ENCODE results near the gene CFTR.

The CFTR gene

GRCh38 chr7:117654780-117655179, 175.0 kb downstream of the CFTR start:
- H3K27ac ChIP-seq (ENCODE audit: low read depth, low read length) = no peak overlapping the region
- H3K9me3 ChIP-seq (ENCODE audit: insufficient read depth, low read length) = no peaks in the 10 kb centered on the region
- H3K4me3 ChIP-seq (ENCODE audit: insufficient read depth, low read length, poor library complexity, severe bottlenecking) = no peak overlapping the region
- no peak overlapping the region for H3K4me2 ChIP-seq (ENCODE audit: low read depth, low read length, poor library complexity, severe bottlenecking)
- H4K20me1 ChIP-seq (ENCODE audit: low read depth, low read length) = no peaks in the 10 kb centered on the region
- no peaks in the 10 kb centered on the region for H3K79me2 ChIP-seq (ENCODE audit: insufficient read depth, low read length)
- no peak overlapping the region for H2AFZ ChIP-seq (ENCODE audit: low read depth, low read length, severe bottlenecking)
- H3K36me3 ChIP-seq (ENCODE audit: low read length) = no peaks in the 10 kb centered on the region
- no peaks in the 10 kb centered on the region for H3F3A ChIP-seq (ENCODE audit: insufficient read depth)
- H3K9me2 ChIP-seq (replicated peaks; ENCODE audit: insufficient read depth, low read length) = no peaks in the 10 kb centered on the region
- no peaks in the 10 kb centered on the region for H3K27me3 ChIP-seq (ENCODE audit: low read length)
- TF ChIP-seq EZH2phosphoT487 (conservative IDR thresholded peaks at IDR 0.05; ENCODE audit: low read length) (no peak), CTCF (IDR thresholded peaks at IDR 0.05; ENCODE audit: insufficient read depth, low read length, poor library complexity, severe bottlenecking) (no peak)
- H3K9ac ChIP-seq (ENCODE audit: low read length) = no peak overlapping the region

GRCh38 chr7:117656806-117657205, 177.0 kb downstream of the CFTR start:
- no peak overlapping the region for H3K4me2 ChIP-seq (ENCODE audit: low read depth, low read length, poor library complexity, severe bottlenecking)
- H3K4me3 ChIP-seq (ENCODE audit: insufficient read depth, low read length, poor library complexity, severe bottlenecking) = no peak overlapping the region
- no peaks in the 10 kb centered on the region for H4K20me1 ChIP-seq (ENCODE audit: low read depth, low read length)
- no peak overlapping the region for H3K27ac ChIP-seq (ENCODE audit: low read depth, low read length)
- H3F3A ChIP-seq (ENCODE audit: insufficient read depth) = no peaks in the 10 kb centered on the region
- no peaks in the 10 kb centered on the region for H3K9me3 ChIP-seq (ENCODE audit: insufficient read depth, low read length)
- no peaks in the 10 kb centered on the region for H3K36me3 ChIP-seq (ENCODE audit: low read length)
- H3K79me2 ChIP-seq (ENCODE audit: insufficient read depth, low read length) = no peaks in the 10 kb centered on the region
- TF ChIP-seq EZH2phosphoT487 (conservative IDR thresholded peaks at IDR 0.05; ENCODE audit: low read length) = no peak
- TF ChIP-seq CTCF (IDR thresholded peaks at IDR 0.05; ENCODE audit: insufficient read depth, low read length, poor library complexity, severe bottlenecking) = no peak
- H3K27me3 ChIP-seq (ENCODE audit: low read length) = no peaks in the 10 kb centered on the region
- no peak overlapping the region for H2AFZ ChIP-seq (ENCODE audit: low read depth, low read length, severe bottlenecking)
- no peaks in the 10 kb centered on the region for H3K9me2 ChIP-seq (replicated peaks; ENCODE audit: insufficient read depth, low read length)
- no peak overlapping the region for H3K9ac ChIP-seq (ENCODE audit: low read length)

- H3K9ac ChIP-seq (ENCODE audit: low read length) = no peak overlapping the region
- no peaks in the 10 kb centered on the region for H4K20me1 ChIP-seq (ENCODE audit: low read depth, low read length)
- H3K4me3 ChIP-seq (ENCODE audit: insufficient read depth, low read length, poor library complexity, severe bottlenecking) = no peak overlapping the region
- H3K79me2 ChIP-seq (ENCODE audit: insufficient read depth, low read length) = no peaks in the 10 kb centered on the region
- H3K9me3 ChIP-seq (ENCODE audit: insufficient read depth, low read length) = no peaks in the 10 kb centered on the region
- no peaks in the 10 kb centered on the region for H3K9me2 ChIP-seq (replicated peaks; ENCODE audit: insufficient read depth, low read length)
- TF ChIP-seq EZH2phosphoT487 (conservative IDR thresholded peaks at IDR 0.05; ENCODE audit: low read length) = no peak
- TF ChIP-seq CTCF (IDR thresholded peaks at IDR 0.05; ENCODE audit: insufficient read depth, low read length, poor library complexity, severe bottlenecking) = no peak
- no peak overlapping the region for H3K27ac ChIP-seq (ENCODE audit: low read depth, low read length)
- no peak overlapping the region for H2AFZ ChIP-seq (ENCODE audit: low read depth, low read length, severe bottlenecking)
- no peaks in the 10 kb centered on the region for H3K27me3 ChIP-seq (ENCODE audit: low read length)
- H3K36me3 ChIP-seq (ENCODE audit: low read length) = no peaks in the 10 kb centered on the region
- H3K4me2 ChIP-seq (ENCODE audit: low read depth, low read length, poor library complexity, severe bottlenecking) = no peak overlapping the region
- H3F3A ChIP-seq (ENCODE audit: insufficient read depth) = no peaks in the 10 kb centered on the region
These were observed 179.7 kb downstream of the CFTR start for GRCh38 chr7:117659531-117660011.
